K562 treated with DMSO at 1 percent for 24 hours (cell line): ENCODE measurements around the gene NRK. TPM values are rescaled to one million over a fixed set of nuclear protein-coding genes. Genes with fewer than 3 reads are reported as not detected.

Experiments
- total RNA-seq: library from RNA; unstranded; fragments of 300-600 nt; gene quantifications from 2 replicates; pipeline ENCODE4 v1.2.3, GENCODE V29; 2022; ENCODE audit warnings: low read depth; ENCODE audit not compliant: insufficient read depth

The NRK gene, protein sequence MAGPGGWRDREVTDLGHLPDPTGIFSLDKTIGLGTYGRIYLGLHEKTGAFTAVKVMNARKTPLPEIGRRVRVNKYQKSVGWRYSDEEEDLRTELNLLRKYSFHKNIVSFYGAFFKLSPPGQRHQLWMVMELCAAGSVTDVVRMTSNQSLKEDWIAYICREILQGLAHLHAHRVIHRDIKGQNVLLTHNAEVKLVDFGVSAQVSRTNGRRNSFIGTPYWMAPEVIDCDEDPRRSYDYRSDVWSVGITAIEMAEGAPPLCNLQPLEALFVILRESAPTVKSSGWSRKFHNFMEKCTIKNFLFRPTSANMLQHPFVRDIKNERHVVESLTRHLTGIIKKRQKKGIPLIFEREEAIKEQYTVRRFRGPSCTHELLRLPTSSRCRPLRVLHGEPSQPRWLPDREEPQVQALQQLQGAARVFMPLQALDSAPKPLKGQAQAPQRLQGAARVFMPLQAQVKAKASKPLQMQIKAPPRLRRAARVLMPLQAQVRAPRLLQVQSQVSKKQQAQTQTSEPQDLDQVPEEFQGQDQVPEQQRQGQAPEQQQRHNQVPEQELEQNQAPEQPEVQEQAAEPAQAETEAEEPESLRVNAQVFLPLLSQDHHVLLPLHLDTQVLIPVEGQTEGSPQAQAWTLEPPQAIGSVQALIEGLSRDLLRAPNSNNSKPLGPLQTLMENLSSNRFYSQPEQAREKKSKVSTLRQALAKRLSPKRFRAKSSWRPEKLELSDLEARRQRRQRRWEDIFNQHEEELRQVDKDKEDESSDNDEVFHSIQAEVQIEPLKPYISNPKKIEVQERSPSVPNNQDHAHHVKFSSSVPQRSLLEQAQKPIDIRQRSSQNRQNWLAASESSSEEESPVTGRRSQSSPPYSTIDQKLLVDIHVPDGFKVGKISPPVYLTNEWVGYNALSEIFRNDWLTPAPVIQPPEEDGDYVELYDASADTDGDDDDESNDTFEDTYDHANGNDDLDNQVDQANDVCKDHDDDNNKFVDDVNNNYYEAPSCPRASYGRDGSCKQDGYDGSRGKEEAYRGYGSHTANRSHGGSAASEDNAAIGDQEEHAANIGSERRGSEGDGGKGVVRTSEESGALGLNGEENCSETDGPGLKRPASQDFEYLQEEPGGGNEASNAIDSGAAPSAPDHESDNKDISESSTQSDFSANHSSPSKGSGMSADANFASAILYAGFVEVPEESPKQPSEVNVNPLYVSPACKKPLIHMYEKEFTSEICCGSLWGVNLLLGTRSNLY (N-terminal part only)
- total RNA-seq = not detected in 2 replicates

DNA sequence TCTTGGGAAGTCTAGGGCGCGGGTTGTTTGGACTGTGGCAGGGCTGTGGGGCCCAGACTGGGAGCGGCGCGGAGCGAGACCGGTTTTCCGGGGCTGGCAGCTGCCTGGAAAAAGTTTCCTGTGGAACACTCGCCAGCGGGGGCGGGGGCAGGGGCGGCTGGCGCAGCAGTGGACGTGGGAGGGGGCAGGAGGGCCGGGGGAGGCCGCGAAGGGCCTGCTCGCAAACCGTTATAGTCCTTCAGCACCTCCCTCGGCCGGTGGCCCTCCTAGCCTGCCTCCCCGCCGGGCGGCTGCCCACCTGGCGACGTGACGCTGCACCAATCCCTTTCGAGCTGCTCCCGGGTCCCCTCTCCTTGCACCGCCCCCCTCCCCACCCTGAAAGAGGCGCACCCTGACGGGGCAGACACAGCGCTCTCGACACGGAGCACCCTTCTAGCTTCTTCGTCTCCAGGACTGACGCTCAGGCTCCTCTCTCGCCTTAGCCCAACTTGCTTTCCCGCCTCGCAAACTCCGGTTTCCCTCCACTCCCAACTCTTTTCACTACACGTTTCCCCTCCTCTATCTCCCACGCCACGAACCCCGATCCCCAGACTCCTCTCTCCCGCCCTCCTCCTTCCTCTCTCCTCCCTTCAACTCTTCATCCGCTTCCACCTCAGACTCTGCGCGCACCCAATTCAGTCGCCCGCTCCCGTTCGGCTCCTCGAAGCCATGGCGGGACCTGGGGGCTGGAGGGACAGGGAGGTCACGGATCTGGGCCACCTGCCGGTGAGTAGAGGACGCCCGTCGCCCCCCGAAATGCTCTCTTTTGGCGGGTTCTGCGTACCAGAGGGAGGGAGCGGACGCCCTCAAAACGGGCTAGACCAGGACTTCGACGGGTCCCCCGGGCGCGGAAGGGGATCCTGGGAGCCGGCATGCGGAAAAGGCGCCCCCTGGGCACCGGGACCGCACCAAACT lies at the start of gene NRK:
Gene NRK, plus strand, starts transcription at position 402 of the 954 bp plus-strand sequence. Its CDS starts 307 bp downstream, at position 709.

Other genes starting within 250 kb of the NRK start
- gene SERPINA7, start 216.2 kb downstream of the NRK start, total RNA-seq = not detected in 2 replicates